HCT116 (cell line): ENCODE results near the gene AKR1B1. TPM values are rescaled to one million over a fixed set of nuclear protein-coding genes. Genes with fewer than 3 reads are reported as not detected.

ENCODE experiments used
- ATAC-seq: fragments of 200-7000 bp; cut with Tn5 transposase; 2 replicates; pipeline ENCODE4 v1.9.1; 2020; ENCODE audit warnings: mild to moderate bottlenecking, moderate library complexity
- BruUV-seq: library from RNA; stranded (reverse); fragments of 400-500 nt; replicated peaks from 2 replicates; lab custom pipeline; 2021; lab: Mats Ljungman, UMichigan
- CTCF ChIA-PET: fragments of 300-600 bp; sonication (Branson Sonifier 250); formaldehyde crosslinking; loops from one replicate; lab custom pipeline; 2021; ENCODE audit warnings: antibody characterized with exemption; lab: Charles Lee
- POLR2A ChIA-PET: fragments of 300-600, 350-600 bp; sonication (Branson Sonifier 250); formaldehyde crosslinking; loops from one replicate; lab custom pipeline; 2021; ENCODE audit warnings: antibody characterized with exemption; lab: Charles Lee
- RAD21 ChIA-PET, 2 experiments: fragments of 300-600 bp; sonication (Branson Sonifier 250); formaldehyde crosslinking; loops; one replicate each; lab custom pipeline; 2023; ENCODE audit warnings: low total read pairs in 2 of 2; ENCODE audit not compliant: uncharacterized antibody in 2 of 2, unreplicated experiment in 2 of 2, low non-redundant PET in 1 of 2; lab: Charles Lee
- DNase-seq: peaks from one replicate; pipeline ENCODE4 v3.0.0-alpha.2; 2010; ENCODE audit warnings: low read depth, low spot score
- H2AFZ ChIP-seq: fragments of 200-600 bp; shearing (Covaris generic), sonication (generic); 2 replicates; pipeline ENCODE4 v1.6.1; 2017; ENCODE audit warnings: low read depth, mixed run types, mixed read lengths, antibody characterized with exemption, low read length; ENCODE audit not compliant: poor library complexity, severe bottlenecking
- H3K27ac ChIP-seq: 2 replicates; pipeline ENCODE4 v1.5.1; 2012; ENCODE audit warnings: low read depth, low read length
- H3K27me3 ChIP-seq: fragments of 200-600 bp; sonication (generic); 2 replicates; pipeline ENCODE4 v1.6.1; 2016; ENCODE audit warnings: mixed run types, low read length, mixed read lengths; ENCODE audit not compliant: insufficient read depth
- H3K36me3 ChIP-seq, 2 experiments: fragments of 200-500 bp in 1 of 2; fragments of 200-600 bp in 1 of 2; sonication (Bioruptor generic) in 1 of 2; sonication (generic) in 1 of 2; 2 replicates each; pipeline versions ENCODE4 v1.5.1 to v1.6.1; 2014 to 2016; ENCODE audit warnings: low read length in 2 of 2, inconsistent platforms in 1 of 2, mixed read lengths in 1 of 2, mixed run types in 1 of 2; ENCODE audit not compliant: insufficient read depth in 2 of 2, control insufficient read depth in 1 of 2
- H3K4me1 ChIP-seq, 2 experiments: fragments of 200-600 bp in 1 of 2; sonication (generic) in 1 of 2; 2 replicates each; pipeline versions ENCODE4 v1.5.1 to v1.6.1; 2012 to 2017; ENCODE audit warnings: low read length in 2 of 2, inconsistent platforms in 1 of 2, mild to moderate bottlenecking in 1 of 2, mixed read lengths in 1 of 2, mixed run types in 1 of 2, moderate library complexity in 1 of 2; ENCODE audit not compliant: insufficient read depth in 2 of 2, control insufficient read depth in 1 of 2
- H3K4me2 ChIP-seq: fragments of 200-600 bp; sonication (generic); 2 replicates; pipeline ENCODE4 v1.6.1; 2017; ENCODE audit warnings: mixed run types, low read length, mixed read lengths
- H3K4me3 ChIP-seq, 2 experiments: fragments of 200-600 bp in 1 of 2; sonication (generic) in 1 of 2; replicated peaks in 1 of 2; 2 replicates each; pipeline ENCODE4 v1.5.1; 2011 to 2016; ENCODE audit warnings: low read length in 2 of 2, control low read depth in 1 of 2, low read depth in 1 of 2, mild to moderate bottlenecking in 1 of 2, mixed read lengths in 1 of 2, mixed run types in 1 of 2
- H3K79me2 ChIP-seq: fragments of 200-600 bp; sonication (generic); 2 replicates; pipeline ENCODE4 v1.6.1; 2017; ENCODE audit warnings: mild to moderate bottlenecking, mixed run types, low read length, moderate library complexity, mixed read lengths; ENCODE audit not compliant: insufficient read depth
- H3K9ac ChIP-seq: fragments of 200-600 bp; sonication (generic); 2 replicates; pipeline ENCODE4 v1.6.1; 2016; ENCODE audit warnings: low read length, mixed read lengths
- H3K9me2 ChIP-seq: fragments of 200-600 bp; sonication (generic), shearing (Covaris generic); 2 replicates; pipeline ENCODE4 v1.6.1; 2017; ENCODE audit warnings: mixed run types, mild to moderate bottlenecking, moderate library complexity; ENCODE audit not compliant: insufficient read depth
- H3K9me3 ChIP-seq, 2 experiments: fragments of 200-500 bp in 1 of 2; fragments of 200-600 bp in 1 of 2; sonication (Bioruptor generic) in 1 of 2; sonication (generic) in 1 of 2; 2 replicates each; pipeline ENCODE4 v1.6.1; 2014 to 2017; ENCODE audit warnings: low read length in 2 of 2, mixed read lengths in 2 of 2, inconsistent platforms in 1 of 2, low read depth in 1 of 2, mild to moderate bottlenecking in 1 of 2, mixed run types in 1 of 2, moderate library complexity in 1 of 2; ENCODE audit not compliant: control insufficient read depth in 1 of 2, insufficient read depth in 1 of 2
- H4K20me1 ChIP-seq: fragments of 200-600 bp; sonication (generic), shearing (Covaris generic); 2 replicates; pipeline ENCODE4 v1.6.1; 2017; ENCODE audit warnings: mixed run types, mild to moderate bottlenecking, moderate library complexity; ENCODE audit not compliant: insufficient read depth
- CEBPB ChIP-seq: IDR thresholded peaks from 2 replicates; pipeline ENCODE4 v1.6.1; 2012; ENCODE audit warnings: low read depth
- EGR1 ChIP-seq: IDR thresholded peaks from 2 replicates; pipeline ENCODE4 v1.6.1; 2012; ENCODE audit warnings: low read depth
- FOSL1 ChIP-seq: IDR thresholded peaks from 2 replicates; pipeline ENCODE4 v1.6.1; 2012; ENCODE audit warnings: low read depth
- JUND ChIP-seq: IDR thresholded peaks from 2 replicates; pipeline ENCODE4 v1.6.1; 2012
- POLR2AphosphoS5 ChIP-seq: IDR thresholded peaks from 2 replicates; pipeline ENCODE4 v1.6.1; 2011; ENCODE audit warnings: mild to moderate bottlenecking, low read depth, low read length, moderate library complexity
- RAD21 ChIP-seq: IDR thresholded peaks from 2 replicates; pipeline ENCODE4 v1.6.1; 2012; ENCODE audit warnings: low read depth, mild to moderate bottlenecking
- REST ChIP-seq: IDR thresholded peaks from 2 replicates; pipeline ENCODE4 v1.6.1; 2012; ENCODE audit warnings: low read depth
- SRF ChIP-seq: IDR thresholded peaks from 2 replicates; pipeline ENCODE4 v1.6.1; 2012; ENCODE audit warnings: low read depth
- TCF7L2 ChIP-seq: IDR thresholded peaks from 2 replicates; pipeline ENCODE4 v1.7.0; 2011; ENCODE audit warnings: borderline replicate concordance, inconsistent platforms; ENCODE audit not compliant: insufficient read depth, insufficient read length; ENCODE audit errors: extremely low read depth
- YY1 ChIP-seq: IDR thresholded peaks from 2 replicates; pipeline ENCODE4 v1.6.1; 2011; ENCODE audit warnings: low read length, low read depth, moderate library complexity, mild to moderate bottlenecking; ENCODE audit not compliant: insufficient replicate concordance; ENCODE audit errors: extremely low read depth
- ZFX ChIP-seq: fragments of 450-650 bp; IDR thresholded peaks from 2 replicates; pipeline ENCODE4 v1.6.1; 2017
- intact Hi-C: fragments of 100-400 bp; cut with micrococcal nuclease; formaldehyde crosslinking; loops from 2 replicates; pipeline ENCODE4 v1.10.0; 2022
- total RNA-seq: library from RNA; stranded (reverse); gene quantifications from one replicate; pipeline ENCODE4 v1.2.1, GENCODE V29; 2021; ENCODE audit not compliant: unreplicated experiment
- TF ChIP-seq, protein P1 (sequence below), 3 experiments: fragments of 200-600 bp in 1 of 3; sonication (generic) in 1 of 3; IDR thresholded peaks in 2 of 3; conservative IDR thresholded peaks in 1 of 3; 2 replicates each; pipeline ENCODE4 v1.5.1; 2012 to 2017; ENCODE audit warnings: low read depth in 2 of 3, low read length in 2 of 3, antibody characterized with exemption in 1 of 3, borderline replicate concordance in 1 of 3, control low read depth in 1 of 3, mild to moderate bottlenecking in 1 of 3, mixed read lengths in 1 of 3, mixed run types in 1 of 3, moderate library complexity in 1 of 3; ENCODE audit not compliant: insufficient read depth in 1 of 3
- TF ChIP-seq, protein P2 (sequence below): IDR thresholded peaks from 2 replicates; pipeline ENCODE4 v1.6.1; 2012
- TF ChIP-seq, protein P3 (sequence below): IDR thresholded peaks from 2 replicates; pipeline ENCODE4 v1.6.1; 2011; ENCODE audit warnings: mild to moderate bottlenecking, low read length, moderate library complexity; ENCODE audit not compliant: insufficient replicate concordance; ENCODE audit errors: extremely low read depth

AKR1B1 gene
- total RNA-seq, 1 experiment from 2014 or later: 56.8 TPM

DNA sequence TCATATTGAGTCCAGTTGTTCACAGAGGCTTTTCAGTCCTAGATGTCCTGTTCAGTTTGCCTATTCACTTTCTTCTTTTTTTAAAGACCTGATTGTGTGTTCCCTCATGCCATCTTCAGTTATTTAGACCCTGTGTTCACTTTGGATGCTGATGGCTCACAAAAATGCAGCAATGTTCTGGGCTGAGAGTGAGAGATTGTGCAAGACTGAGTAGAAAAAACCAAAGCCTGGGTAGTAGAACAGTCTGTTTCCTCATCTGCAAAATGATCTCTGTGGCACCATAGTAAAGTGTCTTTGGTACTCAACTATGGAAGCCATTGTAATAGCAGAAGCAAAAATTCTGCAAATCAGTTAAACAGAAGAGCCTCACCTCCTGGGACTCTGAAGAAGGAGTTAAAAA is 43.2 kb downstream of the AKR1B1 start:
- H3K9me3 ChIP-seq: no peaks in the 10 kb centered on the region
- CTCF ChIA-PET: no interaction called here
- H3K9ac ChIP-seq: no peak overlapping the region
- H3K27me3 ChIP-seq: no peaks in the 10 kb centered on the region
- H3K9me2 ChIP-seq: no peaks in the 10 kb centered on the region
- H4K20me1 ChIP-seq: no peaks in the 10 kb centered on the region
- H3K4me1 ChIP-seq: no peaks in the 10 kb centered on the region
- H3K4me3 ChIP-seq: no peak overlapping the region
- no peaks in the 10 kb centered on the region for H3K36me3 ChIP-seq
- DNase-seq: no peak
- TF ChIP-seq SRF (no peak), EGR1 (no peak)
- TF ChIP-seq, all 23 proteins: peak for 0
- BruUV-seq: no TSS peak
- RAD21 ChIA-PET: no interaction called here
- intact Hi-C loops: no loop called here
- Histone ChIP-seq H3K4me2 (no peak overlapping the region), H3K27ac (no peak overlapping the region), H2AFZ (no peak overlapping the region), H3K79me2 (no peaks in the 10 kb centered on the region)
- POLR2A ChIA-PET: no interaction called here
- no peak for ATAC-seq

DNA sequence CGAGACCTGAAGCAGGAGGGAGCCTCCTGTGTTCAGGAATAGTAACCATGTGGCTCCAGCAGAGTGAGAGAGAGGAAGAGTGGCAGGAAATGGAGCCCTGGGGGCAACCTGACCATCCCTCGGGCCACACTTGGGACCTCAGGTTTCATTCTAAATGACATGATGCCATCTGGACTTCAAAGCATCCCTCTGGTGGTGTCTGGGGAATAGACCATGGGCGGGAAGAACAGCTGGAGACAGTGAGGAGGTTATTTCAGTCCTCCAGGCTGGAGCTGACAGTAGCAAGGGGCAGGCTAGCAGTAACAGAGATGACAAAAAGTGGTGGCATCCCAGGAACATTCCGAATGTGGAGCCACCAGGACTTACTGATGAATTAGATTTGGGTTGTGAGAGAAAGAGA is 44.8 kb downstream of the AKR1B1 start:
- Histone ChIP-seq H4K20me1 (no peaks in the 10 kb centered on the region), H3K4me1 (no peaks in the 10 kb centered on the region), H3K27me3 (no peaks in the 10 kb centered on the region), H3K36me3 (no peaks in the 10 kb centered on the region), H2AFZ (no peak overlapping the region), H3K79me2 (no peaks in the 10 kb centered on the region), H3K4me3 (no peak overlapping the region), H3K9ac (no peak overlapping the region), H3K4me2 (no peak overlapping the region), H3K27ac (no peak overlapping the region), H3K9me3 (no peaks in the 10 kb centered on the region), H3K9me2 (no peaks in the 10 kb centered on the region)
- no peak for DNase-seq
- ChIA-PET CTCF (no interaction called here), RAD21 (no interaction called here), POLR2A (no interaction called here)
- BruUV-seq: no TSS peak
- intact Hi-C loops: no loop called here
- no peak for ATAC-seq
- TF ChIP-seq RAD21: no peak
- TF ChIP-seq ZFX: no peak
- TF ChIP-seq JUND: no peak
- no peak for TF ChIP-seq REST
- TF ChIP-seq, protein P1, sequence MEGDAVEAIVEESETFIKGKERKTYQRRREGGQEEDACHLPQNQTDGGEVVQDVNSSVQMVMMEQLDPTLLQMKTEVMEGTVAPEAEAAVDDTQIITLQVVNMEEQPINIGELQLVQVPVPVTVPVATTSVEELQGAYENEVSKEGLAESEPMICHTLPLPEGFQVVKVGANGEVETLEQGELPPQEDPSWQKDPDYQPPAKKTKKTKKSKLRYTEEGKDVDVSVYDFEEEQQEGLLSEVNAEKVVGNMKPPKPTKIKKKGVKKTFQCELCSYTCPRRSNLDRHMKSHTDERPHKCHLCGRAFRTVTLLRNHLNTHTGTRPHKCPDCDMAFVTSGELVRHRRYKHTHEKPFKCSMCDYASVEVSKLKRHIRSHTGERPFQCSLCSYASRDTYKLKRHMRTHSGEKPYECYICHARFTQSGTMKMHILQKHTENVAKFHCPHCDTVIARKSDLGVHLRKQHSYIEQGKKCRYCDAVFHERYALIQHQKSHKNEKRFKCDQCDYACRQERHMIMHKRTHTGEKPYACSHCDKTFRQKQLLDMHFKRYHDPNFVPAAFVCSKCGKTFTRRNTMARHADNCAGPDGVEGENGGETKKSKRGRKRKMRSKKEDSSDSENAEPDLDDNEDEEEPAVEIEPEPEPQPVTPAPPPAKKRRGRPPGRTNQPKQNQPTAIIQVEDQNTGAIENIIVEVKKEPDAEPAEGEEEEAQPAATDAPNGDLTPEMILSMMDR (IDR thresholded peaks at IDR 0.05 in 2 of 3, conservative IDR thresholded peaks at IDR 0.05 in 1 of 3; ENCODE audit: borderline replicate concordance in 1 of 3, insufficient read depth in 1 of 3, low read depth in 2 of 3, low read length in 2 of 3): no peak
- TF ChIP-seq FOSL1: no peak
- no peak for TF ChIP-seq POLR2AphosphoS5
- no peak for TF ChIP-seq YY1
- TF ChIP-seq CEBPB: no peak
- no peak for TF ChIP-seq TCF7L2
- TF ChIP-seq, protein P2, sequence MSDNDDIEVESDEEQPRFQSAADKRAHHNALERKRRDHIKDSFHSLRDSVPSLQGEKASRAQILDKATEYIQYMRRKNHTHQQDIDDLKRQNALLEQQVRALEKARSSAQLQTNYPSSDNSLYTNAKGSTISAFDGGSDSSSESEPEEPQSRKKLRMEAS: no peak
- TF ChIP-seq, protein P3, sequence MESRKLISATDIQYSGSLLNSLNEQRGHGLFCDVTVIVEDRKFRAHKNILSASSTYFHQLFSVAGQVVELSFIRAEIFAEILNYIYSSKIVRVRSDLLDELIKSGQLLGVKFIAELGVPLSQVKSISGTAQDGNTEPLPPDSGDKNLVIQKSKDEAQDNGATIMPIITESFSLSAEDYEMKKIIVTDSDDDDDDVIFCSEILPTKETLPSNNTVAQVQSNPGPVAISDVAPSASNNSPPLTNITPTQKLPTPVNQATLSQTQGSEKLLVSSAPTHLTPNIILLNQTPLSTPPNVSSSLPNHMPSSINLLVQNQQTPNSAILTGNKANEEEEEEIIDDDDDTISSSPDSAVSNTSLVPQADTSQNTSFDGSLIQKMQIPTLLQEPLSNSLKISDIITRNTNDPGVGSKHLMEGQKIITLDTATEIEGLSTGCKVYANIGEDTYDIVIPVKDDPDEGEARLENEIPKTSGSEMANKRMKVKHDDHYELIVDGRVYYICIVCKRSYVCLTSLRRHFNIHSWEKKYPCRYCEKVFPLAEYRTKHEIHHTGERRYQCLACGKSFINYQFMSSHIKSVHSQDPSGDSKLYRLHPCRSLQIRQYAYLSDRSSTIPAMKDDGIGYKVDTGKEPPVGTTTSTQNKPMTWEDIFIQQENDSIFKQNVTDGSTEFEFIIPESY: no peak
